NCI-H2196 treated with DMSO at 0.1 percent for 48 hours (cell line): ENCODE measurements around the gene FFAR1.

Source experiments
- DNase-seq: peaks from one replicate; lab custom pipeline; 2025; ENCODE audit not compliant: unreplicated experiment; lab: John Stamatoyannopoulos, UW

The FFAR1 gene

GRCh38 chr19:35383536-35383935 lies 35.8 kb downstream of the FFAR1 start:
- no peak for DNase-seq

DNA sequence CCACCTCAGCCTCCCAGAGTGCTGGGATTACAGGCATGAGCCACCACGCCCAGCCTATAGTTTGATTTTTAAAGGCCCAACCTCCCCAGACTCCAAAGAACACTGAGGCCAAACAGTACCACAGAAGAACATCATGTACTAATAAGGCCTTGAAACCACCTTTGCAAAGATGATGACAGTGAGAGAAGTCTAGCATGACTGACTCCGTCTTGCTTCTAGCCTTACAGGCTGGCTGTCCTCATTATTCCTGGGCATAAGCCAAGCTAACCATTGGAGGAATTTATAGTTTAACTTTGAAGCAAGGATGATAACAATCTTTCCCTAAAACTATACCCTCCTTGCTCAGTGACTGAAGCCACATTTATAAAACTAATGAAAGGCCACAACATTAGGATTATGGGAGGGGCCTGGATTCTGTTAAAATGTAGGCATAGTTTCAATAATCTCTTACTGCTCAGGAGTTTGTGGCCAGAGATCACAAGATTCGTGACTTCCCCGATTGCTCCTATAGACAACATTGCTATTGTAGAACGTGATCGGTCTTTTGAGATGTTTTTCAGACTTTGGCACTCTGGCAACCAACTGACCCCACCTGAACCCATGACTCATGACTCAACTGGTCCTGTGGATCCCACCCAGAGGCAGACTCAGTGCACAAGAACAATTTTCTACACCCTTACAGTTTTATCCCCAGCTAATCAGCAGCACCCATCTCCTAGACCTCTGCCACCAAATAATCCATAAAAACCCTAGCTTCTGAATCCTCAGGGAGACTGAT lies 40.8 kb downstream of the FFAR1 start:
- DNase-seq: no peak

- DNase-seq: no peak
Observed at GRCh38 chr19:35389192-35389861, 41.6 kb downstream of the FFAR1 start.

DNA sequence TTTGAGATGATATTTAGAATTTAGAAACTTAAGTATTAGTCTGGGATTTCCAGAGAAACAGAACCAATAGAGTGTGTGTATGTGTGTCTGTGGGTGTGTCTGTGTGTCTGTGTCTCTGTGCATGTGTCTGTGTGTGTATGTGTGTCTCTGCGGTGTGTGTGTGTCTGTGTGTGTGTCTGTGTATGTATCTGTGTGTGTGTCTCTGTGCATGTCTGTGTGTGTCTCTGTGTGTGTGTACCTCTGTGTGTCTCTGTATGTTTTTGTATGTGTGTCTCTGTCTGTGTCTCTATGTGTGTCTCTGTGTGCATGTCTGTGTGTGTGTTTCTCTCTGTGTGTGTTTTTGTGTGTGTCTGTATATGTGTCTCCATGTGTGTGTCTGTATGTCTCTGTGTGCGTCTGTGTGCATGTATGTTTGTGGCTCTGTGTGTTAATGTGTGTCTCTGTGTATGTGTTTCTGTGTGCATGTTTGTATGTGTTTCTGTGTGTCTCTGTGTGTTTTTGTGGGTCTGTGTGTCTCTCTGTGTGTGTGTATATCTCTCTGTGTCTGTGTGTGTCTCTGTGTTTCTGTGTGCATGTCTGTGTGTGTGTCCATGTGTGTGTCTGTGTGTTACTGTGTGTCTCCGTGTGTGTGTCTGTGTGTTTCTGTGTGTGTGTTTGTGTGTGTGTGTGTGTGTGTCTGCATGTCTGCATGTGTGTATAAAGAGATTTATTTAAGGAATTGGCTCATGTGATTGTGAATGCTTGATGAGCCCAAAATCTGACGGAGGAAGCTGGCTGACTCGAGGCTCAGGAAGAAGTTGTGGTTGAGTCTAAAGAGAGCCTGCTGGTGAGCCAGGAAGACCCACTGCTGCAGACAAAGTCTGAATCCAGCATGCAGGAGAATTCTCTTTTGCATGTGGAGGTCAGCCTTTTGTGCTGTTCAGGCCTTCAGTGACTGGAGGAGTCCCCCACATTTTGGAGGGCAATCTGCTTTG lies 45.3 kb downstream of the FFAR1 start:
- DNase-seq: no peak

- no peak for DNase-seq
Observed at GRCh38 chr19:35395382-35396199, 47.9 kb downstream of the FFAR1 start.

DNA sequence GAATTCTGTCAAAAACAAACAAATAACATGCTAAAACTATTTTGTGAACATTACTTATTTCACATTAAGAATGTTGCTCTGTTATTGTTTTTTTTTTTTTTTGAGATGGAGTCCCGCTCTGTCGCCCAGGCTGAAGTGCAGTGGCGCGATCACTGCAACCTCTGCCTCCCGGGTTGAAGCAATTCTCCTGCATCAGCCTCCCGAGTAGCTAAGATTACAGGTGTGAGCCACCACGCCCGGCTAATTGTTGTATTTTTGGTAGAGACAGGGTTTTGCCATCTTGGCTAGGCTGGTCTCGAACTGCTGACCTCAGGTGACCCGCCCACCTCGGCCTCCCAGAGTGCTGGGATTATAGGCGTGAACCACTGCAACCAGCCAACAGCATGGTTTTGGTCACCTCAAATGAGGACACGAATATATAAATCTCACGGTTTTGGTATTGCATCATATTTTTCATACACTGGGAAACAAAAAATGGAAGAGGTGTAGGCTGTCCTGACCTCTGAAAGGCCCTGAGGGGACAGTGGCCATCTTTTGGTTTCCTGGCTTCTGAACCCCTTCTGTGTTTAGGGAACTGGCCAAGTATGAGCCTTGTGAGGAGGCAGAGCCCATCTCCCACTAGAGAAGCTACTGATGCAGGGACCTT lies 48.7 kb downstream of the FFAR1 start:
- no peak for DNase-seq

- DNase-seq: no peak
Observed at GRCh38 chr19:35397064-35397463, 49.4 kb downstream of the FFAR1 start.
